ENCODE measurements around the gene PABPN1L.

The PABPN1L gene

GRCh38 chr16:88862968-88863367 is 3.5 kb downstream of the PABPN1L start:
- in situ Hi-C loops (cut with HindIII; ENCODE audit: low sequenced_read_pairs): loop anchor here (25.0 kb wide), 1 partner anchor 101 kb away; no protein-coding TSS in a partner anchor
- no peak for DNase-seq (ENCODE audit: low read depth)
- no peak for TF ChIP-seq CTCF (IDR thresholded peaks at IDR 0.05; ENCODE audit: low read depth, low read length, missing control alignments)
- H3K4me3 ChIP-seq (ENCODE audit: low read depth, low read length): no peak overlapping the region

- no peak overlapping the region for H3K4me3 ChIP-seq (ENCODE audit: low read depth, low read length)
- in situ Hi-C loops (cut with HindIII; ENCODE audit: low sequenced_read_pairs): loop anchor here (25.0 kb wide), 1 partner anchor 99 kb away; no protein-coding TSS in a partner anchor
- DNase-seq (ENCODE audit: low read depth): no peak
- no peak for TF ChIP-seq CTCF (IDR thresholded peaks at IDR 0.05; ENCODE audit: low read depth, low read length, missing control alignments)
Observed at GRCh38 chr16:88861359-88861758, 5.1 kb downstream of the PABPN1L start.

- no peak for DNase-seq (ENCODE audit: low read depth)
- in situ Hi-C loops (cut with HindIII; ENCODE audit: low sequenced_read_pairs): loop anchor here (25.0 kb wide), 1 partner anchor 97 kb away; no protein-coding TSS in a partner anchor
- no peak for TF ChIP-seq CTCF (IDR thresholded peaks at IDR 0.05; ENCODE audit: low read depth, low read length, missing control alignments)
- H3K4me3 ChIP-seq (ENCODE audit: low read depth, low read length): no peak overlapping the region
Observed at GRCh38 chr16:88859381-88860091, 6.9 kb downstream of the PABPN1L start.

GRCh38 chr16:88857728-88858339 is 8.6 kb downstream of the PABPN1L start:
- H3K4me3 ChIP-seq (ENCODE audit: low read depth, low read length): peak overlapping the region; percentile 80
- peak; percentile 51 for DNase-seq (ENCODE audit: low read depth)
- in situ Hi-C loops (cut with HindIII; ENCODE audit: low sequenced_read_pairs): loop anchor here (25.0 kb wide), 1 partner anchor 96 kb away; no protein-coding TSS in a partner anchor
- peak; percentile 81 for TF ChIP-seq CTCF (IDR thresholded peaks at IDR 0.05; ENCODE audit: low read depth, low read length, missing control alignments)

- peak; percentile 84 for DNase-seq (ENCODE audit: low read depth)
- no peak for TF ChIP-seq CTCF (IDR thresholded peaks at IDR 0.05; ENCODE audit: low read depth, low read length, missing control alignments)
- in situ Hi-C loops (cut with HindIII; ENCODE audit: low sequenced_read_pairs): loop anchor here (25.0 kb wide), 1 partner anchor 95 kb away; no protein-coding TSS in a partner anchor
- H3K4me3 ChIP-seq (ENCODE audit: low read depth, low read length): peak within 1 kb of the TSS; percentile 80
Observed at GRCh38 chr16:88856828-88857727, 9.4 kb downstream of the PABPN1L start, which contains the start of the genes GALNS and TRAPPC2L. Gene GALNS (minus strand): TSS chr16:88856947. CDS start chr16:88856877, 70 bp downstream. Gene TRAPPC2L (plus strand): TSS chr16:88857127. CDS start chr16:88857151, 24 bp downstream.

Measured in astrocyte of the cerebellum (primary cell).